Fibroblast of lung (primary cell): ENCODE data around the gene FAM13A.

Experiments
- EZH2 ChIP-seq: IDR thresholded peaks from 2 replicates; pipeline ENCODE4 v1.5.1; 2012; ENCODE audit warnings: low read length, control low read depth, mild to moderate bottlenecking; ENCODE audit errors: missing control alignments
- TF ChIP-seq, protein P1 (sequence below), 2 donors: IDR thresholded peaks in 1 of 2; conservative IDR thresholded peaks in 1 of 2; 1 replicate in 1 of 2; 2 replicates in 1 of 2; pipeline ENCODE4 v1.5.1; 2011 to 2012; ENCODE audit warnings: low read length in 2 of 2, control low read depth in 1 of 2, inconsistent platforms in 1 of 2, low read depth in 1 of 2, mild to moderate bottlenecking in 1 of 2

DNA sequence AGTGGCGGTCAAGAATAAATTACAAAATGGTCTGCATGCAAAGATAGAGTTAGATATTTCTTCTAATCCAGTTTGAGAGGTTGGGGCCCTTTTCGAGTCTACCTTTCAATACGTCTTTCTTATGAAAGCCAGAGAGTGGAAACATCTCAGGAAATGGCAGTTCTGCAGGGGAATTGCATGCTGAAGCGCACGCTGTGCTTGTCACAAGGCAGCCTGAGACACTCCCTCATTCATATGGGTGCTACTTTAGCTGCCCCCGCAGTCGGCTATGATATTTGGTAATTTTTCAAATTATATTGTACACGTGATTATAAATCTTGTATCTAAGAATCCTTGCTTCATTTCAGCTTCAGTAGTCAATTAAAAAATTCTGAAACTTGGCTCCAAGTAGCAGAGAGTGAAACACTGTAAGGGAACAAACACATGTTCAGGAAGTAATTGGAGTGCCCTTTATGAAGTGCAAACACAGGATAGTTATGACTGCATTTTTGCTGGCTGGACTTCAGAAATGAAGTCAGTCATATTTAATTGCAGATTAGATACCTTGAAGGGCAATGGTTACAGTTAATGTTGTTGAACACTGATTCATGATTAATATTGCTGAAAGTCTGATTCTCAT, 213.8 kb downstream of the FAM13A start:
- TF ChIP-seq, protein P1, sequence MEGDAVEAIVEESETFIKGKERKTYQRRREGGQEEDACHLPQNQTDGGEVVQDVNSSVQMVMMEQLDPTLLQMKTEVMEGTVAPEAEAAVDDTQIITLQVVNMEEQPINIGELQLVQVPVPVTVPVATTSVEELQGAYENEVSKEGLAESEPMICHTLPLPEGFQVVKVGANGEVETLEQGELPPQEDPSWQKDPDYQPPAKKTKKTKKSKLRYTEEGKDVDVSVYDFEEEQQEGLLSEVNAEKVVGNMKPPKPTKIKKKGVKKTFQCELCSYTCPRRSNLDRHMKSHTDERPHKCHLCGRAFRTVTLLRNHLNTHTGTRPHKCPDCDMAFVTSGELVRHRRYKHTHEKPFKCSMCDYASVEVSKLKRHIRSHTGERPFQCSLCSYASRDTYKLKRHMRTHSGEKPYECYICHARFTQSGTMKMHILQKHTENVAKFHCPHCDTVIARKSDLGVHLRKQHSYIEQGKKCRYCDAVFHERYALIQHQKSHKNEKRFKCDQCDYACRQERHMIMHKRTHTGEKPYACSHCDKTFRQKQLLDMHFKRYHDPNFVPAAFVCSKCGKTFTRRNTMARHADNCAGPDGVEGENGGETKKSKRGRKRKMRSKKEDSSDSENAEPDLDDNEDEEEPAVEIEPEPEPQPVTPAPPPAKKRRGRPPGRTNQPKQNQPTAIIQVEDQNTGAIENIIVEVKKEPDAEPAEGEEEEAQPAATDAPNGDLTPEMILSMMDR (conservative IDR thresholded peaks at IDR 0.05 in 1 of 2, IDR thresholded peaks at IDR 0.05 in 1 of 2; ENCODE audit: low read depth in 1 of 2, low read length in 2 of 2), result no peak
- TF ChIP-seq EZH2, result no peak
